Urinary bladder (tissue), 4 donors: ENCODE measurements around the gene OR2A7. TPM values are rescaled to one million over a fixed set of nuclear protein-coding genes. Genes with fewer than 3 reads are reported as not detected.
"Not testable (repeated sequence)": the region's sequence is repeated elsewhere in the genome, so short reads cannot be mapped to it uniquely, and the experiment has no call there.

ENCODE experiments used
- DNase-seq: peaks from one replicate; pipeline ENCODE4 v3.0.0-alpha.2; 2015; ENCODE audit errors: extremely low spot score
- H3K27ac ChIP-seq: one replicate; pipeline ENCODE4 v1.5.1; 2013; ENCODE audit warnings: low read depth, mild to moderate bottlenecking, moderate library complexity
- H3K36me3 ChIP-seq: one replicate; pipeline ENCODE4 v1.6.1; 2013; ENCODE audit warnings: mild to moderate bottlenecking, moderate library complexity; ENCODE audit not compliant: insufficient read depth
- H3K4me1 ChIP-seq: one replicate; pipeline ENCODE4 v1.6.1; 2013; ENCODE audit warnings: mild to moderate bottlenecking, moderate library complexity; ENCODE audit not compliant: insufficient read depth
- H3K4me3 ChIP-seq: one replicate; pipeline ENCODE4 v1.5.1; 2013; ENCODE audit warnings: low read depth, low read length
- WGBS: extraction: QIAGEN DNeasy Blood & Tissue Kit; methylation state at CpG from one replicate; pipeline ENCODE4 v1.1.7; 2013; 5-methylcytosine and 5-hydroxymethylcytosine counted together
- polyA plus RNA-seq: library from polyadenylated mRNA; stranded (reverse); fragments of 200-250 nt; gene quantifications from one replicate; pipeline ENCODE4 v1.2.3, GENCODE V29; 2013
- total RNA-seq: library from RNA; depleted of rRNA; stranded (reverse); fragments of >200 nt; gene quantifications from one replicate; pipeline ENCODE4 v1.2.3, GENCODE V29; 2014
- donor health status: healthy with polysubstance abuse.
- donor health status: healthy.

The OR2A7 gene
- total and polyA plus RNA-seq, 2 donors, result 1.2 to 5.6 TPM

GRCh38 chr7:144281981-144282380 is 17.4 kb upstream of the OR2A7 start:
- H3K36me3 ChIP-seq, DNase-seq, H3K27ac ChIP-seq, H3K4me3 ChIP-seq, H3K4me1 ChIP-seq: not testable (repeated sequence)
- WGBS, result no CpG with 5 or more reads among the region's 8 CpGs

GRCh38 chr7:144280010-144280409 is 15.4 kb upstream of the OR2A7 start:
- WGBS, result 96% methylated on average over 3 of the region's 6 CpGs
- not testable (repeated sequence) for H3K36me3 ChIP-seq, H3K4me1 ChIP-seq, H3K27ac ChIP-seq, H3K4me3 ChIP-seq, DNase-seq

GRCh38 chr7:144275281-144275680 is 10.7 kb upstream of the OR2A7 start:
- not testable (repeated sequence) for H3K4me3 ChIP-seq, H3K4me1 ChIP-seq, DNase-seq, H3K36me3 ChIP-seq, H3K27ac ChIP-seq
- 95% methylated on average over 4 of the region's 6 CpGs for WGBS

GRCh38 chr7:144269188-144269587 is 4.6 kb upstream of the OR2A7 start, which contains the start of gene CTAGE8:
Gene CTAGE8, minus strand, starts transcription at chr7:144269288. Its CDS starts 38 bp downstream, at chr7:144269250.
- no CpG with 5 or more reads among the region's 19 CpGs for WGBS
- not testable (repeated sequence) for H3K27ac ChIP-seq, H3K4me1 ChIP-seq, DNase-seq, H3K36me3 ChIP-seq, H3K4me3 ChIP-seq

GRCh38 chr7:144262128-144262527 is 2.5 kb downstream of the OR2A7 start:
- not testable (repeated sequence) for H3K36me3 ChIP-seq, H3K4me1 ChIP-seq, DNase-seq, H3K27ac ChIP-seq, H3K4me3 ChIP-seq
- no CpG with 5 or more reads among the region's 2 CpGs for WGBS

GRCh38 chr7:144259067-144259466 is 5.5 kb downstream of the OR2A7 start:
- WGBS, result no CpG with 5 or more reads among the region's 14 CpGs

GRCh38 chr7:144256112-144256511 is 8.5 kb downstream of the OR2A7 start:
- Histone ChIP-seq H3K36me3 (no peaks in the 10 kb centered on the region), H3K4me3 (no peak overlapping the region), H3K4me1 (no peaks in the 10 kb centered on the region), H3K27ac (no peak overlapping the region)
- 73% methylated on average over 3 of the region's 3 CpGs for WGBS
- no peak for DNase-seq

More at GRCh38 chr7:144259067-144259466, 5.5 kb downstream of the OR2A7 start:
- not testable (repeated sequence) for H3K27ac ChIP-seq, H3K36me3 ChIP-seq, H3K4me3 ChIP-seq, H3K4me1 ChIP-seq, DNase-seq

- Histone ChIP-seq H3K36me3 (no peaks in the 10 kb centered on the region), H3K4me1 (no peaks in the 10 kb centered on the region), H3K4me3 (no peak overlapping the region), H3K27ac (no peak overlapping the region)
- no peak for DNase-seq
- WGBS, result 77% methylated on average over 5 of the region's 5 CpGs
These were observed 9.1 kb downstream of the OR2A7 start for GRCh38 chr7:144255471-144255897.

- not testable (repeated sequence) for DNase-seq, H3K4me1 ChIP-seq, H3K4me3 ChIP-seq, H3K27ac ChIP-seq, H3K36me3 ChIP-seq
- WGBS, result no CpG with 5 or more reads among the region's 4 CpGs
These were observed 12.3 kb downstream of the OR2A7 start for GRCh38 chr7:144252307-144252706.

GRCh38 chr7:144247674-144248330 is 16.8 kb downstream of the OR2A7 start:
- H3K36me3 ChIP-seq, H3K4me3 ChIP-seq, H3K27ac ChIP-seq, DNase-seq, H3K4me1 ChIP-seq: not testable (repeated sequence)
- WGBS, result no CpG with 5 or more reads among the region's 1 CpG

GRCh38 chr7:144246967-144247366 is 17.6 kb downstream of the OR2A7 start:
- not testable (repeated sequence) for H3K4me1 ChIP-seq, H3K27ac ChIP-seq, H3K4me3 ChIP-seq, DNase-seq, H3K36me3 ChIP-seq
- WGBS, result no CpG with 5 or more reads among the region's 5 CpGs

GRCh38 chr7:144245372-144245771 is 19.2 kb downstream of the OR2A7 start:
- WGBS, result no CpG with 5 or more reads among the region's 2 CpGs
- H3K4me3 ChIP-seq, DNase-seq: not testable (repeated sequence)

GRCh38 chr7:144239365-144239764 is 25.2 kb downstream of the OR2A7 start, which contains the start of gene OR2A42:
Gene OR2A42, minus strand, starts transcription at chr7:144239605. Its CDS starts 6,762 bp downstream, at chr7:144232843.
- WGBS, result 82% methylated on average over 1 of the region's 2 CpGs
- not testable (repeated sequence) for H3K4me1 ChIP-seq

More at GRCh38 chr7:144245372-144245771, 19.2 kb downstream of the OR2A7 start:
- not testable (repeated sequence) for H3K4me1 ChIP-seq, H3K36me3 ChIP-seq, H3K27ac ChIP-seq

GRCh38 chr7:144238530-144239082 is 26.0 kb downstream of the OR2A7 start:
- 77% methylated on average over 2 of the region's 2 CpGs for WGBS
- H3K36me3 ChIP-seq, H3K27ac ChIP-seq, DNase-seq, H3K4me3 ChIP-seq, H3K4me1 ChIP-seq: not testable (repeated sequence)

More at GRCh38 chr7:144239365-144239764, 25.2 kb downstream of the OR2A7 start, which contains the start of gene OR2A42:
- H3K4me3 ChIP-seq, H3K36me3 ChIP-seq, H3K27ac ChIP-seq, DNase-seq: not testable (repeated sequence)
